ENCODE measurements around the gene ZNF514. TPM values are rescaled to one million over a fixed set of nuclear protein-coding genes. Genes with fewer than 3 reads are reported as not detected.

ZNF514 gene
- total and polyA plus RNA-seq, 10 of the 15 experiments (the other 5 are each of a cell fraction or from before 2014, with no cell fraction given): 5.1 to 8.7 (median 6.6) TPM

- no peak for TF ChIP-seq FOXM1 (IDR thresholded peaks at IDR 0.05; ENCODE audit: low read depth, low read length)
- 0 out of 2 replicates have a peak, but pooled peaks have one; percentile 24 for TF ChIP-seq SMARCA5 (IDR thresholded peaks at IDR 0.05)
- 0 out of 2 replicates have a peak, but pooled peaks have one; percentile 14 for TF ChIP-seq ZNF687 (IDR thresholded peaks at IDR 0.05)
- TF ChIP-seq HDGF (IDR thresholded peaks at IDR 0.05): no peak
- TF ChIP-seq MXI1 (IDR thresholded peaks at IDR 0.05; ENCODE audit: low read depth, low read length): no peak
- 0 out of 2 replicates have a peak, but pooled peaks have one; percentile 21 for TF ChIP-seq RB1 (IDR thresholded peaks at IDR 0.05; ENCODE audit: borderline replicate concordance)
- 0 out of 2 replicates have a peak, but pooled peaks have one; percentile 26 for TF ChIP-seq GATAD2B (conservative IDR thresholded peaks at IDR 0.05; ENCODE audit: low read depth)
- no peak for TF ChIP-seq SIX5 (IDR thresholded peaks at IDR 0.05; ENCODE audit: low read depth, low read length, severe bottlenecking)
These were observed at the start of gene ZNF514 (continued) for GRCh38 chr2:95159690-95160449.

- Histone ChIP-seq H4K20me1 (ENCODE audit: control insufficient read depth, insufficient read depth) (no peaks in the 10 kb centered on the region), H3K27me3 (replicated peaks in 1 of 2; ENCODE audit: control insufficient read depth in 2 of 2, insufficient read depth in 2 of 2, low read length in 1 of 2) (no peaks in the 10 kb centered on the region), H3K9me3 (replicated peaks; ENCODE audit: control insufficient read depth, insufficient read depth, low read length) (peaks cover 15% of the 10 kb centered on the region; the same call in 2 of the 3 replicates), H3K9ac (ENCODE audit: control insufficient read depth, insufficient read depth, low read length) (no peak overlapping the region), H3K79me2 (ENCODE audit: control insufficient read depth, insufficient read depth, low read length) (no peaks in the 10 kb centered on the region), H2AFZ (ENCODE audit: control insufficient read depth, low read depth, low read length) (peak overlapping the region; percentile 82), H3K36me3 (ENCODE audit: control insufficient read depth in 2 of 2, insufficient read depth in 2 of 2, low read length in 1 of 2) (no peaks in the 10 kb centered on the region; a peak in 2 of 4 replicates), H3K27ac (ENCODE audit: control insufficient read depth, insufficient read depth) (no peak overlapping the region), H3K4me1 (ENCODE audit: control insufficient read depth, insufficient read depth, low read length) (no peaks in the 10 kb centered on the region), H3K4me3 (peak overlapping the region; percentile 79), H3K4me2 (ENCODE audit: control insufficient read depth, insufficient read depth) (peak overlapping the region; percentile 93)
- FAIRE-seq (no peak), DNase-seq (ENCODE audit: low read depth, low spot score) (no peak), ATAC-seq (no peak)
- in situ Hi-C loops (cut with MboI): no loop called here
- TF ChIP-seq PAX8 (IDR thresholded peaks at IDR 0.05) (no peak), NFXL1 (IDR thresholded peaks at IDR 0.05; ENCODE audit: borderline replicate concordance) (no peak), IRF4 (IDR thresholded peaks at IDR 0.05; ENCODE audit: low read depth, low read length) (no peak), NR2C1 (IDR thresholded peaks at IDR 0.05) (no peak)
- no TSS peak for BruUV-seq (replicated peaks)
- POLR2A ChIA-PET: no interaction called here
- SMC1A ChIA-PET (ENCODE audit: uncharacterized antibody, unreplicated experiment): no interaction called here
- 84% methylated on average over 6 of the region's 6 CpGs for WGBS (ENCODE audit: insufficient coverage, insufficient replicate concordance, low lambda C conversion rate, missing lambda C conversion rate)
- RAD21 ChIA-PET (ENCODE audit: unreplicated experiment): no interaction called here
- CTCF ChIA-PET: no interaction called here
- intact Hi-C loops (cut with micrococcal nuclease; ENCODE audit: unreplicated experiment): loop anchor here (10.0 kb wide), 1 partner anchor 183 kb away; the partner anchor contains the start of gene MAL
These were observed 48.5 kb upstream of the ZNF514 start for GRCh38 chr2:95208106-95208505.
